GM18499 (cell line): ENCODE data around the gene CLCN1.
"Not testable (repeated sequence)": the region's sequence is repeated elsewhere in the genome, so short reads cannot be mapped to it uniquely, and the experiment has no call there.

ENCODE experiments used
- ATAC-seq: cut with Tn5 transposase; IDR thresholded peaks from one replicate; pipeline ENCODE4 v1.9.1; 2021; ENCODE audit warnings: moderate number of reproducible peaks; ENCODE audit not compliant: insufficient read depth, unreplicated experiment

The CLCN1 gene

DNA sequence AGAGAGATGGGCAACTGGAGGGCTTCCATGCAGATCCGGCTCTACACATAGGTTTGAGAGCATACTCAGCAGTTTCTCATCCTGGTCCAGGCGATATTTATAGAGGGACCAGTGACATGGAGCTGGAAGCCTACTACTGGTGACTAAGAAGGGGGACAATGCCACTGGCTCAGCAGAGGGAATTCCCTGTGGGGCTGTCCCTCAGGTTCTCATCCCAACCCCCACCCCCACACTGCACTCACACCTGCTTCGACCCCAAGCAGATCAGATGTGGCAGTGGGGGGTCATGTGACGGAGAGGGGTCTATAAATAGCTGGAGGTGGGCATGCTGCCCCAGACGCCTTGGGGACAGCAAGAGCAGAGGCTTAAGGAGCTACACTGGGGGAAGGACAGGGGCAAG, at the start of gene CLCN1:
Gene CLCN1 (plus strand): TSS at position 336 of the 400 bp plus-strand sequence. CDS start 102 bp downstream, outside the sequence.
- ATAC-seq, result no peak

GRCh38 chr7:143269251-143269650, 46.7 kb upstream of the CLCN1 start:
- no peak for ATAC-seq

DNA sequence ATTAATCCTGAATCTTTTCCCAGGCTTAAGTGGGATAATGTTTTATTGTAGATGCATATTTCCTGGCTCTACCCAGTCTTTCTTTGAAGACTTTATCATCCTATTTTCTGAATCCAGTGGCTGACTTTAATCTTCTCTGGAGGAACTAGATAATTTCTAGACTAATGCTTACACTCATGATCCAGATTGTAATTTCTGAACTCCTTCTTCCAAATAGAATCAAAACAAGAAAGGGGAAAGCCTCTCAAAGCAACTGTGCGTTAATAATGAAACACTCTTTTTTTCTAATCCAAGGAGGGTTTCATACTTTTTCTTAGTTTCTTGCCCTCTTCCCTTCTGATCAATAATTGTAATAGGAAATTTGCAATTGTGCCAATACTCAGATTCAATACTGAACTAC, 44.7 kb upstream of the CLCN1 start:
- no peak for ATAC-seq

DNA sequence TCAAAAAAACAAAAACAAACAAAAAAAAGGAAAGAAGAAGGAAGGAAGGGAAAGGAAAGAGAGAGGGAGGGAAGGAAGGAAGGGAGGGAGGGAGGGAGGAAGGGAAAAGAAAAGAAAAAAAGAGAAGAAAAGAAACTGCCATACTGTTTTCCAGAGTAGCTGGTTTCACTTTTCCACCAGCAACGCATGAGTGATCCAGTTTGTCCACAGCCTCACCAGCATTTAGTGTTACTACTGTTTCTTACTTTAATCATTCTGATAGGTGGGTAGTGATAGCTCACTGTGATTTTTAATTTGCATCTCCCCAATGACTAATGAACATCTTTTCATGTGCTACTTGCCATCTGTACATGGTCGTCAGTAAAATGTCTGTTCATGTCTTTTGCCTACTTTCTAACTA, 43.0 kb upstream of the CLCN1 start:
- ATAC-seq, result no peak

GRCh38 chr7:143279186-143280098, 36.5 kb upstream of the CLCN1 start:
- ATAC-seq, result no peak

- no peak for ATAC-seq
These were observed 35.8 kb upstream of the CLCN1 start for GRCh38 chr7:143280160-143280559.

GRCh38 chr7:143280566-143280965, 35.3 kb upstream of the CLCN1 start:
- no peak for ATAC-seq

DNA sequence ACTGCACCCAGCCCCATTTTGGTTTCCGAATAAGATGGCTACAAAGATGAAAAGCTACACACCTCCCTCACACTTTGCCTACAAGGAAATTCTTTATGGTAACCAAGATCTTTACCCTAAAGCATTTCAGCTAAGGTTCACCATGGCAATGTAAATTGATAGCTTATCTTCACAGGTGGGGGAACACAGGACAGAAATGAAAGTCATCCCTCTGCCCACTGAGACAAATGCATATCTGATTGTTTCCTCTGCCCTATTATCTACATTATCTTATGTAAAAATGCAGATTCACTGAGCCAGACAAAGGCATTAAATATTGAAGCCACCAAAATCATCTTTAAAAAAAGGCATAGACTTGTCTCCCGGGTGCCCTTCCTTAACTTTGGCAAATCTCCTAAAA, 34.4 kb upstream of the CLCN1 start:
- ATAC-seq, result no peak

DNA sequence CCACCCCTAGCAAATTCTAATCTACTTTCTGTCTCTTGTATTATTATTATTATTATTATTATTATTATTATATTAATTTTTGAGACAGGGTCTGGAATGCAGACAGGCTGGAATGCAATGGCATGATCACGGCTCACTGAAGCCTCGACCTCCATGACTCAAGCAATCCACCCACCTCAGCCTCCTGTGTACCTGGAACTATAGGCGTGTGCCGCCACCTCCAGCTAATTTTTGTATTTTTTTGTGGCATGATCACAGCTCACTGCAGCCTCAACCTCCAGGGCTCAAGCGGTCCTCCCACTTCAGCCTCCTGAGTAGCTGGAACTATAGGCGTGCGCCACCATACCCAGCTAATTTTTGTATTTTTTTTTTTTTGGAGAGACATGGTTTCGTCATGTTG, 33.8 kb upstream of the CLCN1 start:
- no peak for ATAC-seq

GRCh38 chr7:143283381-143283780, 32.5 kb upstream of the CLCN1 start:
- no peak for ATAC-seq

- no peak for ATAC-seq
These were observed 31.1 kb upstream of the CLCN1 start, which contains the start of gene TMEM139 for GRCh38 chr7:143284591-143285469. TSS of gene TMEM139 (plus strand) at chr7:143284958. CDS start at chr7:143285958, 1,000 bp downstream.

DNA sequence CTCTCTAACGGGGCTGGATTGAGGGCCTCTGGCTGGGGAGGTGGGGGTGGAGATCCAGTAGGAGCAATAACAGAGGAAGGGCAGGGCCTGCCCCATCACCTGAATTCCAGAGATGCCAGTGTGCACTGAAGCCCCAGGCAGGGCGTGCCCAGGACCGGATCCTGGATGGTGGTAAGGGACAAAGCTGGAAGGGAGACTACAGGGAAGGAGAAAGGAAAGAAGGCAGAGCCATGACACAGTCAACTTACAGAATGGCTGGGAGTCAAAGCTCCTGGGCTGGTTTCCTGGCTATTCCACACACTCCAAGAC, 30.5 kb upstream of the CLCN1 start:
- no peak for ATAC-seq

DNA sequence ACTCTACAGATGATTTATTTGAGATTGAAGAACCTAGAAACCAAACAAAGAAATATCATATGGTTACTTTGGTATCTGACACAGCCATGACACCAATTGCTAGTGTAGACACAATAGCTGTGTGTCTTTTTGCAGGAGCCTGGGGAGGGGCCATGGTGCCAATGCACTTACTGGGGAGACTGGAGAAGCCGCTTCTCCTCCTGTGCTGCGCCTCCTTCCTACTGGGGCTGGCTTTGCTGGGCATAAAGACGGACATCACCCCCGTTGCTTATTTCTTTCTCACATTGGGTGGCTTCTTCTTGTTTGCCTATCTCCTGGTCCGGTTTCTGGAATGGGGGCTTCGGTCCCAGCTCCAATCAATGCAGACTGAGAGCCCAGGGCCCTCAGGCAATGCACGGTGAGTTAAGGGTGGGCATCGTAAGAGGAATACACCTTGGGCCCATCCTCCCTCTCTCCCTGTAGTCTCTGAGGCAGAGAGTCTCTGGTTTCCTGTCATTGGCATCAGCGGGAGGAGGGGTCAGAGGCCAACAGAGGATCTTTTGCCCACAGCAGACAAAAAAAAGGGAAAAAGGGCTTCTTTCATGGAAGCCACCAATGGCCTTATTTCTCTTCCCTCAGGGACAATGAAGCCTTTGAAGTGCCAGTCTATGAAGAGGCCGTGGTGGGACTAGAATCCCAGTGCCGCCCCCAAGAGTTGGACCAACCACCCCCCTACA, 29.9 kb upstream of the CLCN1 start:
- no peak for ATAC-seq

GRCh38 chr7:143286522-143286890, 29.4 kb upstream of the CLCN1 start:
- no peak for ATAC-seq

GRCh38 chr7:143287339-143287934, 28.5 kb upstream of the CLCN1 start:
- ATAC-seq, result no peak

DNA sequence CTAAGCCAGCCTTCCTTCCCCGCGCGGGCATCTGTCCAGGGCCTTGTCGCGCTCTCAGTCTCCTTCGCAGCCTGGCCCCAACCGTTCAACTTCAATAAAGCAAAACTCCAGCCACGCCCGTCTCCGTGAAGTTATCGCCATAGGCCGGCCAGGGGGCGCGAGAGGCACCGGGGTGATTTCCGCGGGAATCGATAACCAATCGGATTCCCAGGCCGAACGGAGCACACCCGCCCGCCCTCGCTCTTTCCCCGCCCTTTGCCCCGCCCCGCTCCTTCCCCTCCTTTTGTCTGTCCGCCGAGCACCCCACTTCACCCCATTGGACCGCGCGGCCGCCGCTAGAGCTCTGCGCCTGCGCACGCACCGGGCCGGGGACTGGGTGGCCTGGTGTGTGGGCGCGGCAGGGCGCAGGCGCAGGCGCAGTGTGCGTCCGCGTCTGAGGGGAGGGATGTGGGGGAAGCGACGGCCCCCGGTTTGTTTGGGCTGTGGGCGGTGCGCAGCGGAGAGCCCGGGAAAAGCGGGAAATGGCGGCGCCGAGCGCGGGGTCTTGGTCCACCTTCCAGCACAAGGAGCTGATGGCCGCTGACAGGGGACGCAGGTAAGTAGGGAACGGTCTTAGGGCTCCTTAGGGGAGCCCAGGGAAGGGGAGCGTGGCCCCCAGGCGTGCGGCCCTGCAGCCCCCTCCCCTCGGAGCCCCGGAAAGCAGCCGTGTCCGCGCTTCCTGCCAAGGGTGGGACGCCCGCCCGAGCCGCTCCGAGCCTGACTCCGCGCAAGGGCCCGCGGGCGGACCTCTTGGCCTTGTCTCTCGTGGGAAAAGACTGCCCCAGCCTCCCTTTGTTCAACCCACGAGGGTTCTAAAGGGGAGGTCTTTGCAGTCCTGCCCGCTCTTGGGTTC, 27.7 kb upstream of the CLCN1 start, which contains the start of gene CASP2:
Gene CASP2 (plus strand): TSS at position 417 of the 892 bp plus-strand sequence. CDS start 105 bp downstream, at position 522.
- ATAC-seq, result peak; percentile 71

DNA sequence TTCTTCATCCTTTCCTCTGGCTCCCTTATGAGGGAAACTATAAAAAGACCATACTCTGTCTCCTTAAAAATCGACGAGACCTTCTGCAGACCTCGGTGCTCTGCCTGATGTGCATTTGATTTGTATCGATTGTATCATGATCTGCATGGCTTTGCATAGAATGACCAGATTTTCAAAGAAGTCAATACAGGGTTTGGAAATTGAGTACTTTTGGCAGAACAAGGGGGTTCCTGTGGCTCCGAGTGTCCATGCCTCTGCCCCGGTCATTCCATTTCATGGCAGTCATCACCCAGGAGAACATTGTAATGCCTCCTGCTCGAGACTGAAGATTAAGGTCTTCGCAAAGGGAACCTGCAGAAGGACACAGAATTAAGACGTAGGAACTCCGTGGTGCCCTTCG, 27.1 kb upstream of the CLCN1 start:
- ATAC-seq, result no peak

- ATAC-seq, result no peak
These were observed 26.5 kb upstream of the CLCN1 start for GRCh38 chr7:143289421-143289820.

DNA sequence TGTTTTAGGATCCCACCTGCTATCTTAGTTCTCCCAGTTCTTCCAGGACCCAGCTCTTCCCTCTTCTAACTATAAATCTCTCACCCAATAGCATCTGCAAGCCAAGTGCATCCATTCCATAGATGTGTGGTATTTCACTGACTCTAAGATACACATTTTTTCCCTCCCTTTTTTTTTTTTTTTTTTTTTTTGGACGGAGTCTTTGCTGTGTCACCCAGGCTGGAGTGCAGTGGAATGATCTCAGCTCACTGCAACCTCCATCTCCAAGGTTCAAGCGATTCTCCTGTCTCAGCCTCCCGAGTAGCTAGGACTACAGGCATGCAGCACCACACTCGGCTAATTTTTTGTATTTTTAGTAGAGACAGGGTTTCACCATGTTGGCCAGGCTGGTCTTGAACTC, 26.0 kb upstream of the CLCN1 start:
- not testable (repeated sequence) for ATAC-seq
